NB4 (cell line): ENCODE data around the gene TPRG1.

Experiments used
- TF ChIP-seq, protein P1 (sequence below): IDR thresholded peaks from 2 replicates; pipeline ENCODE4 v1.6.1; 2011; ENCODE audit warnings: low read depth, low read length
- TF ChIP-seq, protein P2 (sequence below): IDR thresholded peaks from one replicate; pipeline ENCODE4 v1.5.1; 2012; ENCODE audit warnings: low read depth, low read length

DNA sequence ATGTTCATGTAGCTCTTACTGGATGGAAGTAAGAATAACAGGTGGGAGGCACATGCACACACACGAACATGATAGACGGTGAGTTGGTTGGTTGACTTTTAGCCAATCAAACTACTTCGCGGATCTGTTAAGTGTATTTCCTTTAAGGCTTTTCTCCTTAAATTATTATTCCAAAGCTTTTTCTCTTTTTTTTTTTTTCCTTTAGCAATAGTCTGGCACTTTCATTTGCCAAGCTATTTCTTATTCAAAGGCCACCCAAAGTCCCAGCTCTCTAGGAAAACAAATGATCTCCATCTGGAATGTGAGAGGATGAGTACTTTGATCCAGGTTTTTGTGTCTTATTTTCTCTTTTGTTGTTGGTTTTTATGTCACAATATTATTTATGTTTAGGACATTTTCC lies 141.1 kb downstream of the TPRG1 start:
- TF ChIP-seq, protein P1, sequence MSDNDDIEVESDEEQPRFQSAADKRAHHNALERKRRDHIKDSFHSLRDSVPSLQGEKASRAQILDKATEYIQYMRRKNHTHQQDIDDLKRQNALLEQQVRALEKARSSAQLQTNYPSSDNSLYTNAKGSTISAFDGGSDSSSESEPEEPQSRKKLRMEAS, result no peak
- TF ChIP-seq, protein P2, sequence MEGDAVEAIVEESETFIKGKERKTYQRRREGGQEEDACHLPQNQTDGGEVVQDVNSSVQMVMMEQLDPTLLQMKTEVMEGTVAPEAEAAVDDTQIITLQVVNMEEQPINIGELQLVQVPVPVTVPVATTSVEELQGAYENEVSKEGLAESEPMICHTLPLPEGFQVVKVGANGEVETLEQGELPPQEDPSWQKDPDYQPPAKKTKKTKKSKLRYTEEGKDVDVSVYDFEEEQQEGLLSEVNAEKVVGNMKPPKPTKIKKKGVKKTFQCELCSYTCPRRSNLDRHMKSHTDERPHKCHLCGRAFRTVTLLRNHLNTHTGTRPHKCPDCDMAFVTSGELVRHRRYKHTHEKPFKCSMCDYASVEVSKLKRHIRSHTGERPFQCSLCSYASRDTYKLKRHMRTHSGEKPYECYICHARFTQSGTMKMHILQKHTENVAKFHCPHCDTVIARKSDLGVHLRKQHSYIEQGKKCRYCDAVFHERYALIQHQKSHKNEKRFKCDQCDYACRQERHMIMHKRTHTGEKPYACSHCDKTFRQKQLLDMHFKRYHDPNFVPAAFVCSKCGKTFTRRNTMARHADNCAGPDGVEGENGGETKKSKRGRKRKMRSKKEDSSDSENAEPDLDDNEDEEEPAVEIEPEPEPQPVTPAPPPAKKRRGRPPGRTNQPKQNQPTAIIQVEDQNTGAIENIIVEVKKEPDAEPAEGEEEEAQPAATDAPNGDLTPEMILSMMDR, result no peak
